Liver (tissue), 9 donors: ENCODE data around the gene EVI2A. TPM values are rescaled to one million over a fixed set of nuclear protein-coding genes. Genes with fewer than 3 reads are reported as not detected.
"Not testable (repeated sequence)": the region's sequence is repeated elsewhere in the genome, so short reads cannot be mapped to it uniquely, and the experiment has no call there.

Source experiments
- DNase-seq: peaks from one replicate; pipeline ENCODE4 v3.0.0-alpha.2; 2017; ENCODE audit warnings: low spot score
- H3K27ac ChIP-seq, 2 donors: one replicate each; pipeline ENCODE4 v1.7.0; 2013; ENCODE audit warnings: inconsistent platforms in 2 of 2, low read length in 2 of 2, control low read depth in 1 of 2, low read depth in 1 of 2, mild to moderate bottlenecking in 1 of 2
- H3K27me3 ChIP-seq, 4 donors: one replicate each; pipeline versions ENCODE4 v1.6.1 to v1.7.0; 2013; ENCODE audit warnings: low read length in 3 of 4, inconsistent platforms in 1 of 4, mild to moderate bottlenecking in 1 of 4, moderate library complexity in 1 of 4; ENCODE audit not compliant: control insufficient read depth in 4 of 4, insufficient read depth in 4 of 4
- H3K36me3 ChIP-seq, 4 donors: one replicate each; pipeline versions ENCODE4 v1.6.1 to v1.7.0; 2013; ENCODE audit warnings: low read length in 3 of 4, mild to moderate bottlenecking in 3 of 4, low read depth in 1 of 4, moderate library complexity in 1 of 4; ENCODE audit not compliant: control insufficient read depth in 4 of 4, insufficient read depth in 3 of 4
- H3K4me1 ChIP-seq, 4 donors: one replicate each; pipeline versions ENCODE4 v1.6.1 to v1.7.0; 2013; ENCODE audit warnings: low read length in 3 of 4, mild to moderate bottlenecking in 3 of 4, moderate library complexity in 1 of 4; ENCODE audit not compliant: control insufficient read depth in 4 of 4, insufficient read depth in 4 of 4
- H3K4me3 ChIP-seq, 3 donors: one replicate each; pipeline versions ENCODE4 v1.6.1 to v1.7.0; 2013; ENCODE audit warnings: low read length in 3 of 3, control low read depth in 1 of 3, low read depth in 1 of 3, mild to moderate bottlenecking in 1 of 3
- H3K9ac ChIP-seq, 2 donors: one replicate each; pipeline ENCODE4 v1.7.0; 2013; ENCODE audit warnings: low read length in 2 of 2, mild to moderate bottlenecking in 2 of 2, moderate library complexity in 2 of 2, control low read depth in 1 of 2, low read depth in 1 of 2
- H3K9me3 ChIP-seq, 4 donors: one replicate each; pipeline versions ENCODE4 v1.6.1 to v1.7.0; 2013; ENCODE audit warnings: low read length in 3 of 4; ENCODE audit not compliant: control insufficient read depth in 4 of 4
- ATF3 ChIP-seq: IDR thresholded peaks from 2 replicates; pipeline ENCODE4 v1.6.1; 2016; ENCODE audit warnings: antibody characterized with exemption
- CTCF ChIP-seq: fragments of 150-350 bp; IDR thresholded peaks from 2 replicates; pipeline ENCODE4 v1.5.1; 2017; ENCODE audit warnings: improper control_type of control experiment, low read depth, low read length; ENCODE audit not compliant: missing input control
- EGR1 ChIP-seq, 2 donors: IDR thresholded peaks; 2 replicates each; pipeline ENCODE4 v1.6.1; 2016 to 2018; ENCODE audit warnings: antibody characterized with exemption in 2 of 2, low read depth in 2 of 2
- FOXA2 ChIP-seq: IDR thresholded peaks from 2 replicates; pipeline ENCODE4 v1.6.1; 2016; ENCODE audit warnings: antibody characterized with exemption
- HNF4G ChIP-seq: IDR thresholded peaks from 2 replicates; pipeline ENCODE4 v1.6.1; 2016; ENCODE audit warnings: antibody characterized with exemption
- JUND ChIP-seq, 2 donors: IDR thresholded peaks; 2 replicates each; pipeline ENCODE4 v1.6.1; 2016; ENCODE audit warnings: antibody characterized with exemption in 2 of 2
- MAX ChIP-seq: IDR thresholded peaks from 2 replicates; pipeline ENCODE4 v1.6.1; 2016; ENCODE audit warnings: antibody characterized with exemption
- NR2F2 ChIP-seq: IDR thresholded peaks from 2 replicates; pipeline ENCODE4 v1.6.1; 2016; ENCODE audit warnings: antibody characterized with exemption
- RAD21 ChIP-seq, 2 donors: IDR thresholded peaks; 2 replicates each; pipeline ENCODE4 v1.6.1; 2016; ENCODE audit warnings: antibody characterized with exemption in 2 of 2, mild to moderate bottlenecking in 2 of 2
- REST ChIP-seq: IDR thresholded peaks from 2 replicates; pipeline ENCODE4 v1.6.1; 2016; ENCODE audit warnings: antibody characterized with exemption, mild to moderate bottlenecking
- RXRA ChIP-seq, 2 donors: IDR thresholded peaks; 2 replicates each; pipeline ENCODE4 v1.6.1; 2017 to 2018; ENCODE audit warnings: antibody characterized with exemption in 2 of 2, mild to moderate bottlenecking in 1 of 2
- TAF1 ChIP-seq: conservative IDR thresholded peaks from 2 replicates; pipeline ENCODE4 v1.6.1; 2016; ENCODE audit warnings: antibody characterized with exemption, mild to moderate bottlenecking
- YY1 ChIP-seq: IDR thresholded peaks from 2 replicates; pipeline ENCODE4 v1.6.1; 2016; ENCODE audit warnings: antibody characterized with exemption, mild to moderate bottlenecking
- ZBTB33 ChIP-seq: IDR thresholded peaks from 2 replicates; pipeline ENCODE4 v1.6.1; 2016; ENCODE audit warnings: antibody characterized with exemption
- WGBS: extraction: QIAGEN DNeasy Blood & Tissue Kit; methylation state at CpG from one replicate; pipeline ENCODE4 v1.1.7; 2013; 5-methylcytosine and 5-hydroxymethylcytosine counted together
- polyA plus RNA-seq, 2 donors: library from polyadenylated mRNA; stranded (reverse) in 1 of 2; unstranded in 1 of 2; fragments of 200-250 nt in 1 of 2; fragments of >200 nt in 1 of 2; fragmentation: Nextera tagmentation in 1 of 2; extraction: Ambion mirVana in 1 of 2; gene quantifications; one replicate each; pipeline versions ENCODE4 v1.2.1 to v1.2.3, GENCODE V29; 2013 to 2015
- total RNA-seq, 2 donors: library from RNA; depleted of rRNA; stranded (reverse); fragments of >200 nt; gene quantifications; one replicate each; pipeline ENCODE4 v1.2.3, GENCODE V29; 2014
- donor health status: healthy.
- donor health status: healthy.
- donor health status: healthy.
- donor health status: healthy.
- donor health status: healthy.

EVI2A gene
- total and polyA plus RNA-seq, 4 donors = 1.1 to 2.8 (median 2.0) TPM

GRCh38 chr17:31291820-31292219, 29.6 kb downstream of the EVI2A start:
- no peak overlapping the region for H3K27ac ChIP-seq
- no peak overlapping the region for H3K4me3 ChIP-seq
- H3K9ac ChIP-seq = no peak overlapping the region
- TF ChIP-seq FOXA2 (no peak), REST (no peak), ATF3 (no peak), MAX (no peak), NR2F2 (no peak), CTCF (no peak), RAD21 (IDR thresholded peaks at IDR 0.05) (no peak), TAF1 (no peak), EGR1 (IDR thresholded peaks at IDR 0.05; ENCODE audit: low read depth in 2 of 2) (no peak), RXRA (IDR thresholded peaks at IDR 0.05) (no peak), JUND (IDR thresholded peaks at IDR 0.05) (no peak), ZBTB33 (no peak)
- DNase-seq = no peak
- H3K27me3 ChIP-seq = no peaks in the 10 kb centered on the region
- H3K4me1 ChIP-seq = no peaks in the 10 kb centered on the region
- peaks cover 0 to 5% (median 4%) of the 10 kb centered on the region in 4 donors for H3K36me3 ChIP-seq
- H3K9me3 ChIP-seq = no peaks in the 10 kb centered on the region

- Histone ChIP-seq H3K9me3 (no peaks in the 10 kb centered on the region), H3K4me1 (no peaks in the 10 kb centered on the region), H3K36me3 (peaks cover 0 to 5% (median 3%) of the 10 kb centered on the region in 4 donors), H3K27ac (no peak overlapping the region), H3K4me3 (no peak overlapping the region), H3K27me3 (no peaks in the 10 kb centered on the region), H3K9ac (no peak overlapping the region)
- 86% methylated on average over 3 of the region's 3 CpGs for WGBS
- no peak for DNase-seq
- no peak for TF ChIP-seq HNF4G
- TF ChIP-seq YY1 = no peak
Measured at GRCh38 chr17:31289790-31290189, 31.6 kb downstream of the EVI2A start.

GRCh38 chr17:31287932-31288331, 33.5 kb downstream of the EVI2A start:
- WGBS = 78% methylated on average over 1 of the region's 1 CpG
- H3K9me3 ChIP-seq, H3K4me1 ChIP-seq, H3K27me3 ChIP-seq, DNase-seq, H3K27ac ChIP-seq, H3K4me3 ChIP-seq, H3K9ac ChIP-seq, H3K36me3 ChIP-seq: not testable (repeated sequence)
